ENCODE data around the gene TMEM43.
"Not testable (repeated sequence)": the region's sequence is repeated elsewhere in the genome, so short reads cannot be mapped to it uniquely, and the experiment has no call there.

TMEM43 gene

GRCh38 chr3:14124615-14125192 lies at the start of gene TMEM43, which contains the start of gene CHCHD4:
Gene TMEM43 (plus strand): TSS chr3:14125052. CDS start chr3:14125194, 142 bp downstream.
Gene CHCHD4 (minus strand): TSS chr3:14124870. CDS start chr3:14124676, 194 bp downstream.
- no peak for TF ChIP-seq CTCF (IDR thresholded peaks at IDR 0.05; ENCODE audit: borderline replicate concordance, control extremely low read depth, extremely low read depth, insufficient read depth, missing control alignments)
- in situ Hi-C loops (cut with MboI; ENCODE audit: low sequenced_read_pairs, unreplicated experiment), result no loop called here
- DNase-seq (ENCODE audit: low spot score), result peak; percentile 100

- DNase-seq (ENCODE audit: low spot score); in situ Hi-C loops (cut with MboI; ENCODE audit: low sequenced_read_pairs, unreplicated experiment): not testable (repeated sequence)
These were observed 49.6 kb upstream of the TMEM43 start for GRCh38 chr3:14075233-14075632.

GRCh38 chr3:14077310-14077709 lies 47.5 kb upstream of the TMEM43 start:
- TF ChIP-seq CTCF (IDR thresholded peaks at IDR 0.05; ENCODE audit: borderline replicate concordance, control extremely low read depth, extremely low read depth, insufficient read depth, missing control alignments), result no peak
- DNase-seq (ENCODE audit: low spot score), result no peak
- in situ Hi-C loops (cut with MboI; ENCODE audit: low sequenced_read_pairs, unreplicated experiment), result no loop called here

GRCh38 chr3:14082108-14082657 lies 42.7 kb upstream of the TMEM43 start:
- no peak for DNase-seq (ENCODE audit: low spot score)
- in situ Hi-C loops (cut with MboI; ENCODE audit: low sequenced_read_pairs, unreplicated experiment), result no loop called here
- no peak for TF ChIP-seq CTCF (IDR thresholded peaks at IDR 0.05; ENCODE audit: borderline replicate concordance, control extremely low read depth, extremely low read depth, insufficient read depth, missing control alignments)

- in situ Hi-C loops (cut with MboI; ENCODE audit: low sequenced_read_pairs, unreplicated experiment); DNase-seq (ENCODE audit: low spot score): not testable (repeated sequence)
These were observed 37.4 kb upstream of the TMEM43 start for GRCh38 chr3:14087461-14087860.

- in situ Hi-C loops (cut with MboI; ENCODE audit: low sequenced_read_pairs, unreplicated experiment); DNase-seq (ENCODE audit: low spot score): not testable (repeated sequence)
These were observed 32.9 kb upstream of the TMEM43 start for GRCh38 chr3:14091959-14092358.

- TF ChIP-seq CTCF (IDR thresholded peaks at IDR 0.05; ENCODE audit: borderline replicate concordance, control extremely low read depth, extremely low read depth, insufficient read depth, missing control alignments), result no peak
- in situ Hi-C loops (cut with MboI; ENCODE audit: low sequenced_read_pairs, unreplicated experiment), result no loop called here
- no peak for DNase-seq (ENCODE audit: low spot score)
These were observed 32.4 kb upstream of the TMEM43 start for GRCh38 chr3:14092464-14092863.

- in situ Hi-C loops (cut with MboI; ENCODE audit: low sequenced_read_pairs, unreplicated experiment), result no loop called here
- DNase-seq (ENCODE audit: low spot score), result no peak
- no peak for TF ChIP-seq CTCF (IDR thresholded peaks at IDR 0.05; ENCODE audit: borderline replicate concordance, control extremely low read depth, extremely low read depth, insufficient read depth, missing control alignments)
These were observed 31.0 kb upstream of the TMEM43 start for GRCh38 chr3:14093831-14094230.

Data from GM13976 (cell line).